BLaER1 treated with 17β-estradiol and CSF1 and Interleukin-3, amounts not matched to agents 10 nM and 100 nM (cell line): ENCODE results near the gene GLT8D1.
"Not testable (repeated sequence)": the region's sequence is repeated elsewhere in the genome, so short reads cannot be mapped to it uniquely, and the experiment has no call there.

Experiments
- H3K27ac ChIP-seq, 11 experiments: shearing (Covaris generic); formaldehyde crosslinking; 2 replicates each; pipeline ENCODE4 v1.8.1; 2022
- H3K27me3 ChIP-seq, 11 experiments: shearing (Covaris generic); formaldehyde crosslinking; 2 replicates each; pipeline ENCODE4 v1.8.1; 2022
- H3K36me3 ChIP-seq, 11 experiments: shearing (Covaris generic); formaldehyde crosslinking; 2 replicates each; pipeline ENCODE4 v1.8.1; 2022
- H3K4me1 ChIP-seq, 10 experiments: shearing (Covaris generic); formaldehyde crosslinking; 2 replicates each; pipeline ENCODE4 v1.8.1; 2022
- H3K4me2 ChIP-seq, 11 experiments: shearing (Covaris generic); formaldehyde crosslinking; 2 replicates each; pipeline ENCODE4 v1.8.1; 2022
- H3K4me3 ChIP-seq, 10 experiments: shearing (Covaris generic); formaldehyde crosslinking; 2 replicates each; pipeline ENCODE4 v1.8.1; 2022
- H3K9ac ChIP-seq, 11 experiments: shearing (Covaris generic); formaldehyde crosslinking; 2 replicates each; pipeline ENCODE4 v1.8.1; 2022
- H3K9me3 ChIP-seq, 11 experiments: shearing (Covaris generic); formaldehyde crosslinking; replicated peaks in 1 of 11; 2 replicates each; pipeline ENCODE4 v1.8.1; 2022
- H4K20me1 ChIP-seq, 11 experiments: shearing (Covaris generic); formaldehyde crosslinking; 2 replicates each; pipeline ENCODE4 v1.8.1; 2022
- Cebpa-rat ChIP-seq, 11 experiments: shearing (Covaris generic); IDR thresholded peaks; 2 replicates each; pipeline ENCODE4 v1.8.1; 2022

Gene GLT8D1

DNA sequence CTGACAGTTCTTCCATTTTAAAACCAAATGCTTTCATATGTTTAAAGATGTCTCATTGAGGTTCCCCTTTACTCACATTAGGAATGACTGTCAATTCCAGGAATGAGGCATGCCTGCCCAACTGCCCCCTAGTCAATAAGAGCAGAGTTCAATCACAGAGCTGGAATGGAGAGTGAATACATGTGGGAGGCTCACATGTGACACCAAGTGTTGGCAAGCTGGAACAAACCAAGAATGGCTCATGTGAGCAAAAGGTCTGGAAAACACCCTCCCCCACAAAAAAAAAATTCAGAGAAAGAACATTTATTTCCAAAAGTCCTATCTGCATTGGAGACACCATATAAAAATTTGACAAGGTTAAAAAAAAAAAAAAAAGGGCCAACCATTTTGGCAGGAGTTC, 23.6 kb downstream of the GLT8D1 start:
- Histone ChIP-seq H3K4me3 (peak overlapping the region in 2 of 10 experiments; percentile 31 to 36; a peak in 4 of 20 replicates), H3K36me3 (peaks cover 26 to 79% (median 56%) of the 10 kb centered on the region in 11 experiments), H3K4me1 (peaks cover 17 to 74% (median 43%) of the 10 kb centered on the region in 10 experiments), H3K9ac (peak overlapping the region in 4 of 11 experiments; percentile 58 to 73 (median 62); a peak in 8 of 22 replicates), H3K4me2 (peak overlapping the region in 5 of 11 experiments; percentile 41 to 93 (median 84); a peak in 11 of 22 replicates), H3K27ac (peak overlapping the region in 6 of 11 experiments; percentile 19 to 75 (median 68); a peak in 10 of 22 replicates), H3K9me3 (no peaks in the 10 kb centered on the region), H3K27me3 (no peaks in the 10 kb centered on the region), H4K20me1 (peaks cover 0 to 81% (median 54%) of the 10 kb centered on the region in 11 experiments; a peak in 17 of 22 replicates)
- TF ChIP-seq Cebpa-rat (IDR thresholded peaks at IDR 0.05): no peak

DNA sequence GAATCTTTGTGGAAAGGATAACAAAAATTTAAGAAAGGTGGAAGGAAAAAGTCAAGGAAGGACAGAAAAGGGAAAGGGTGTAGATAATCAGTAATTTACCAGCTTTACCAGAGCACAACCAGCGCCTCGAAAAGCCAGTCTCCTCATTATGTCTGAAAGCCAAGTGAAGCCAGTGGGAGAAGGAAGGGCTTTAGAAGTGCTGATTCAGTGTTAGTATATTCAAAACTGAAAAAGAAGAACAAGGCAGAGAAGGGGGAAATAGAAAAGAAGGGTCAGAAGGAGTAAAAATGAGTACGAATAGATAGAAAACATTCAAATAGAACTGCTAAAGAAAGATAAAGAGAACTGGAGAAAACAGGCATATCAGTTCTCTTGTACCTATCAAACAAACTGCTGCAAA, 24.0 kb downstream of the GLT8D1 start:
- Histone ChIP-seq H3K4me1 (peaks cover 14 to 70% (median 40%) of the 10 kb centered on the region in 10 experiments), H3K36me3 (peaks cover 30 to 79% (median 56%) of the 10 kb centered on the region in 11 experiments), H3K27ac (peak overlapping the region in 6 of 11 experiments; percentile 19 to 75 (median 68); a peak in 10 of 22 replicates), H4K20me1 (peaks cover 0 to 81% (median 51%) of the 10 kb centered on the region in 11 experiments; a peak in 17 of 22 replicates), H3K27me3 (no peaks in the 10 kb centered on the region), H3K9me3 (no peaks in the 10 kb centered on the region), H3K4me2 (peak overlapping the region in 5 of 11 experiments; percentile 41 to 93 (median 84); a peak in 11 of 22 replicates), H3K4me3 (peak overlapping the region in 2 of 10 experiments; percentile 31 to 36; a peak in 4 of 20 replicates), H3K9ac (peak overlapping the region in 4 of 11 experiments; percentile 58 to 73 (median 62); a peak in 9 of 22 replicates)
- TF ChIP-seq Cebpa-rat (IDR thresholded peaks at IDR 0.05): no peak

- Histone ChIP-seq H3K9ac (no peak overlapping the region; a peak in 1 of 22 replicates), H3K4me3 (0 out of 20 replicates have a peak overlapping the region, but pooled peaks of 1 of the 10 experiments have one; percentile 6), H4K20me1 (peaks cover 7 to 87% (median 56%) of the 10 kb centered on the region in 11 experiments; a peak in 18 of 22 replicates), H3K4me1 (peaks cover 14 to 70% (median 40%) of the 10 kb centered on the region in 10 experiments), H3K4me2 (peak overlapping the region in 3 of 11 experiments; percentile 84 to 93 (median 87); a peak in 6 of 22 replicates), H3K36me3 (peaks cover 45 to 93% (median 70%) of the 10 kb centered on the region in 11 experiments), H3K9me3 (no peaks in the 10 kb centered on the region), H3K27me3 (no peaks in the 10 kb centered on the region), H3K27ac (0 out of 22 replicates have a peak overlapping the region, but pooled peaks of 2 of the 11 experiments have one; percentile 11 to 34)
- no peak for TF ChIP-seq Cebpa-rat (IDR thresholded peaks at IDR 0.05)
Observed at GRCh38 chr3:52679811-52680210, 25.8 kb downstream of the GLT8D1 start.

DNA sequence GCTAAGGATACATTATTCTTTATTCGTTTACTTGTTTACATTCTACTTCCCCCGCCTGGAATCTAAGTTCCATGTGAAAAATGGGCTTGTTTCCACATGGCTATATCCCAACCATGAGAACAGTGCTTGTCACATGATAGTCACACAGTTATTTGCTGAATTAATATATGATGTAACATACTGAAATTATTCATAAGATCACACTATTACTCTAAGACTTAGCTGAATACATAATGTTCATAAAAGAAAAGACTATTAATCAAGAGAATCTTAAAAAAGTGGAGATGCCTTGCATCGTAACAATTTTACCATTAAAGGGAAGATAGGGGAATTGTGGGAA, 26.4 kb downstream of the GLT8D1 start:
- peak overlapping the region in 1 of 10 experiments; percentile 6; a peak in 1 of 20 replicates for H3K4me3 ChIP-seq
- H3K27me3 ChIP-seq: no peaks in the 10 kb centered on the region
- H4K20me1 ChIP-seq: peaks cover 7 to 83% (median 54%) of the 10 kb centered on the region in 11 experiments; a peak in 18 of 22 replicates
- peak overlapping the region in 3 of 11 experiments; percentile 84 to 93 (median 87); a peak in 5 of 22 replicates for H3K4me2 ChIP-seq
- no peak for TF ChIP-seq Cebpa-rat (IDR thresholded peaks at IDR 0.05)
- H3K9ac ChIP-seq: no peak overlapping the region; a peak in 1 of 22 replicates
- H3K36me3 ChIP-seq: peaks cover 50 to 99% (median 77%) of the 10 kb centered on the region in 11 experiments
- no peaks in the 10 kb centered on the region for H3K9me3 ChIP-seq
- H3K27ac ChIP-seq: peak overlapping the region in 3 of 11 experiments; percentile 11 to 34 (median 27); a peak in 2 of 22 replicates
- peaks cover 9 to 64% (median 33%) of the 10 kb centered on the region in 10 experiments for H3K4me1 ChIP-seq

DNA sequence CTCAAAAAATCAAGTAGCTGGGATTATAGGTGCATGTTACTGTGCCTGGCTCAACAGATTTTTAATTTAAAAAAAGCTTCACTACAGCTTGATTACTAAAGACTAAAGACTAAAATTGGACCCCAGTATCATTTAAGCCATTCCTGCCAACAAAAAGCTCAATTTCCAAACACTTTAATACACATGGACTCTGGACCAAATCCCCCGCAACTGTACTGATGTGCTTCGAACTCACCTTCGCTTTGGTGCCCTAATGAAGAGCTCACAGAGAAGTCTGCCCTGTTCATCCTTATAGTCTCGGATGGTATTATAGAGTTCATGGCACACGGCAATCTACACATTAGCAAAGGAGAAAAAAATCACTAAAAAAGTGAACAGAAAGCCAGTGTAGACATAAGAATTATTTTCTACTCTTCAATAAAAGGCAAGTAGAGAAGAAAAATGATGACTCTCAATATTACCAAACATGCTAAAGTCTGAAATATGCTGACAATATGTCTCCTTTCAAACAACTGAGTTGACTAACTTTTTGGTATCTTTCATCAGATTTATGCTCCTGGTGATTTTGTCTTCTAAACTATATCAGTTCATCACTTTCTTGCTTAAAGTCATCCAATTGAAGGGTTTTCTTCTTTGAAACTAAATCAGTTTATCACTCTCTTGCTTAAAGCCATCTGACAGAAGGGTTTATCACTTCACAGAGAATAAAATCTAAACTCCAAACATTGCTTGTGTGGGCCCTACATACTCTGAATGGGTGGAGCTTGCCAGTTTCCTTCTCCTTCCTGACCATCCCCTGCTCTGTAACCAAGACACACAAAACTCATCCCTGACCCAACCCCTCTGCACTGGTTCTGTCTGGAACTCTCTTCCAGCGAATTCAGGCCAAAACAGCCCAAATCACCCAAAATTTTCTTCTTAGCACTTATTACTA, 27.1 kb downstream of the GLT8D1 start:
- Histone ChIP-seq H3K27me3 (no peaks in the 10 kb centered on the region), H3K4me2 (peak overlapping the region in 2 of 11 experiments; percentile 87 to 93; a peak in 4 of 22 replicates), H3K4me3 (no peak overlapping the region), H3K4me1 (peaks cover 2 to 57% (median 27%) of the 10 kb centered on the region in 10 experiments; a peak in 19 of 20 replicates), H4K20me1 (peaks cover 7 to 83% (median 49%) of the 10 kb centered on the region in 11 experiments; a peak in 18 of 22 replicates), H3K9me3 (no peaks in the 10 kb centered on the region), H3K9ac (no peak overlapping the region; a peak in 1 of 22 replicates), H3K27ac (peak overlapping the region in 2 of 11 experiments; percentile 27 to 34; a peak in 2 of 22 replicates), H3K36me3 (peaks cover 56 to 99% (median 83%) of the 10 kb centered on the region in 11 experiments)
- TF ChIP-seq Cebpa-rat (IDR thresholded peaks at IDR 0.05): no peak

GRCh38 chr3:52676201-52676600, 29.4 kb downstream of the GLT8D1 start:
- H3K27ac ChIP-seq, H3K9me3 ChIP-seq, H3K9ac ChIP-seq, H3K4me2 ChIP-seq, H3K4me3 ChIP-seq, H3K27me3 ChIP-seq: not testable (repeated sequence)
- peaks cover 79 to 100% (median 97%) of the 10 kb centered on the region in 11 experiments for H3K36me3 ChIP-seq
- peaks cover 0 to 45% (median 15%) of the 10 kb centered on the region in 10 experiments; a peak in 11 of 20 replicates for H3K4me1 ChIP-seq
- H4K20me1 ChIP-seq: peaks cover 17 to 84% (median 46%) of the 10 kb centered on the region in 11 experiments; a peak in 18 of 22 replicates

GRCh38 chr3:52671676-52672075, 33.9 kb downstream of the GLT8D1 start:
- H3K27me3 ChIP-seq: no peaks in the 10 kb centered on the region
- H4K20me1 ChIP-seq: peaks cover 24 to 80% (median 54%) of the 10 kb centered on the region in 11 experiments; a peak in 20 of 22 replicates
- TF ChIP-seq Cebpa-rat (IDR thresholded peaks at IDR 0.05): no peak
- H3K9me3 ChIP-seq: no peaks in the 10 kb centered on the region
- no peak overlapping the region for H3K4me3 ChIP-seq
- peak overlapping the region in 3 of 11 experiments; percentile 8 to 49 (median 33); a peak in 4 of 22 replicates for H3K27ac ChIP-seq
- H3K4me2 ChIP-seq: peak overlapping the region in 5 of 11 experiments; percentile 1 to 48 (median 18); a peak in 6 of 22 replicates
- no peak overlapping the region; a peak in 1 of 22 replicates for H3K9ac ChIP-seq
- H3K36me3 ChIP-seq: peaks cover 94 to 100% (median 97%) of the 10 kb centered on the region in 11 experiments
- peaks cover 0 to 30% (median 21%) of the 10 kb centered on the region in 10 experiments; a peak in 12 of 20 replicates for H3K4me1 ChIP-seq
